GM19238 (cell line): Measurements from ENCODE around the gene ZNF121.
"Not testable (repeated sequence)": the region's sequence is repeated elsewhere in the genome, so short reads cannot be mapped to it uniquely, and the experiment has no call there.

Experiments used
- DNase-seq: peaks from one replicate; pipeline ENCODE4 v3.0.0; 2011; ENCODE audit warnings: low spot score; ENCODE audit not compliant: insufficient read length

Gene ZNF121

DNA sequence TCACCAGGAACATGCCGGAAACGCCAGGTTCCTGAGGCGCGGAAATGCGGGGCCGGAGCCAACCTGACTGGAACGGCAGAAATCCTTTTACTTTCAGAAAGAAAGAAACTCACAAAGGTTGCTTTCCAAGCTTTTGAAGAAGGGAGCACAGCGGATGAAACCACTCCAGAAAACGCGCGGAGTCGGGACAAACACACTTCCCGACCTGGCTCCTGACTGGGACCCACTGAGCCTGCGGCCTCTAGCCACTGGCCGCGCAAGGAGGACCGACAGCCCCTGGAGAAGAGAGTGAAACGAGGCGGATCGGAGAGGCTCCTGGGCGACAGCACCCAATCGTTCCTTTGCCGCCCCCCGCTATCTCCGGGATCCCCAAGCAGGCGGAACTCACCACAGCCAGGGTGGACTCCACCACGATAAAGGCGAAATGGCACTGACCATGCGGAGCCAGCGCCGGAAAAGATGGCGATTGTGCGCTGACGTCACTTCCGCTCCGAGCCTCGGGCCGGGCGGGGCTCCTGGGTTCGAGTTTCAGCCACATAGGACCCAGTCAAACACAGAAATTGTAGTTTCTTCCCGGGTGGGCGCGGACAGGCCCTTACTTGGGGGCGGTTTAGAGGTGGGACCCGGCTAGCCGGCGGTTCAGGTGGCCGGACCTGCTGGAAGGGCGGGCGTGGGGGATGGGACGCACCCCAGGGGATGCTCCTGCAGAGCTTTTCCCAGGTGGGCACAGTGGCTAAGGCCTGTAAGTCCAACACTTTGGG is at the start of gene ZNF121:
Gene ZNF121 (minus strand): TSS at position 432 of the 761 bp plus-strand sequence. CDS start 16,407 bp downstream, outside the sequence.
- peak; percentile 67 for DNase-seq

DNA sequence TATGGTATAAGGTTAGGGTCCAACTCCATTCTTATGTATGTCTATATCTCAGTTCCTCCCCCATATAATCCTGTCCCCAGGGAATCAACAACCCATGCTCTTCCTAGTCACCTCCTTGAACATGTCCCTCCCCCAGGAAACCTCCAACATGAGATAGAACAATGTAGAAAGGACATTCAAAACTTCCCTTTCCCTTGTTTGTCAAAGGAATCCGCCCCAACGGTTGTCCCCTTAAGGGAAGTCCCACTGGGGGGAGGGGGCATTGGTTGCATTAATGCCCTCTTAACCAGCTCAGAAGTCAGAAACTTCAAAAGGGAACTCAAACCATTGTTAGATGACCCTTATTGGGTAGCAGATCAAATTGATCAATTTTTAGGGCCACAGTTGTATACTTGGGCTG is 43.6 kb upstream of the ZNF121 start:
- no peak for DNase-seq

DNA sequence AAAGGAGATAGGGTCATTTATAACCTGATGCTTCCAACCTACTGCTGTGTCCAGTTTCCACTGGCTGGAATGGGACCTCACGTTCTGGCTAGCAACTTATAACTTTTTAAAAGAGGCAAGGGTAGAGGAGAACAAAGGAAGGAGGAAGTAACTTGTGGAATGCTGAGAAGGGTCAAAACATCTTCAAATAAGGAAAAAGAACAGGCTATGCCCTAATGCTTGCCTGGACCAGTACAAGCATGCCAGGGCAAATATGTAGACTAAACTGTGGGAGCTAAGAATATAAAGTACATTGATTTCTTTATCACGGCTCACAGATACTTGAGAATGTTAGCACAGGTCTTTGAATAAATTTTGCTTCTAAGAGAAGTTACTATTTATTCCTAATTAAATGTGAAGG is 38.2 kb upstream of the ZNF121 start:
- no peak for DNase-seq

DNA sequence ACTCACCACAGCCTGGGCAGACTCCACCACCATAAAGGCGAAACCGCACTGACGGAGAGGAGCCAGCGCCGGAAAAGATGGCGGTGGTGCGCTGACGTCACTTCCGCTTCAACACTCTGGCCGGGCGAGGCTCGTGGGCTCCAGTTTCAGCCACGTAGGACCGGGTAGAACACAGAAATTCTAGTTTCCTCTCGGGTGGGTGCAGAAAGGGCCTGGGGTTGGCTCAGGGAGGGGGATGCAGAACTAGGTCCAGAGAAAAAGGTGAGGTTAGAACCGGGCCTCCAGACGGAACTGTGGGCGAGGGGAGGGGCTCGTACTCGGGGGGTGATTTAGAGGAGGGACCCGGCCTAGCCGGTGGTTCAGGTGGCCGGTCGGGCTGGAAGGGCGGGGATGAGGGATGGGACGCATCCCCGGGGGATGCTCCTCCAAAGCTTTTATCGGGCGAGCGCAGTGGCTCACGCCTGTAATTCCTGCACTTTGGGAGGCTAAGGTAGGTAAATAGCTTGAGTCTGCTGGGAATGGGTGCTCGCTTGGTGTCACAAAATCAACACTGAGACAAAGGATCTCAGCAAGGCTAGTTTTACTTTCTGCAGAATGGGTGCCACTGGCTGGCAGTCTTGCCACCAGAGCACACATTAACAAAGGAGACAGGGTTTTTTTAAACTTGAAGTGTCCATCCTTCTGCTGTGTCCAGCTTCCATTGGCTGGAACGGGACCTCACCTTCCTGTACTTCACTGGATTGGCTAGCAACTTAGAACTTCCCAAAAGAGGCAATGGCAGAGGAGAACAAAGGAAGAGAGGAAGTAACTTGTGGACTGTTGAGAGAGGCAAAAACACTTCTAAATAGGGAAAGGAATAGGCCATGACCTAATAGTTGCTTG is 37.1 kb upstream of the ZNF121 start, which contains the start of gene ZNF561:
Gene ZNF561 (minus strand): TSS at position 77 of the 882 bp plus-strand sequence. CDS start 1,776 bp downstream, outside the sequence.
- peak; percentile 65 for DNase-seq

DNA sequence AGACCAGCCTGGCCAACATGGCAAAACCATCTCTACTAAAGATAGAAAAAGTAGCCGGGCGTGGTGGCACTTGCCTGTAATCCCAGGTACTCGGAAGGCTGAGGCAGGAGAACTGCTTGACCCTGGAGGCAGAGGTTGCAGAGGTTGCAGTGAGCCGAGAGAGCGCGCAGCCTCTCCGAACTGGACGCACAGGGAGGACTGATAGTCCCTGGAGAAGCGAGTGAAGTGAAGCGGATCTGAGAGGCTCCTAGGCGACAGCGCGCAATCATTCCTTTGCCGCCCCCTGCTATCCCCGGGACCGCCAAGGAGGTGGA is 36.5 kb upstream of the ZNF121 start:
- no peak for DNase-seq

DNA sequence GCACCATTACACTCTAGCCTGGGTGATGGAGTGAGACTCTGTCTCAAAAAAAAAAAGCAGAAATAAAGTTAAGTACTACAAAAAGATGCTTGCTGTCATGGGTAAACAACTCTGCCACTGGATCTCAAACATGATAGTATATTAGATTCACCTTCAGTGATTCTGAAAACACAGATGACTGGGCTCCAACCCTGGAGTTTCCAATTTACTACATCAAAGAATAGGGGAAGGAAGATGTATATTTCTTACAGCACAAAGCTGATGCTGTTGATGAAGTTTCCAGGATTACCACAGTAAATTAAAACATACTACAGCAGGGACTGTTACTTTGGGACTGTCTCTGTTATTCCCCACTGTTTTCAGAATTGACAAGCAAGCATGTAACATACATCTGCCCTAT is 31.5 kb upstream of the ZNF121 start:
- no peak for DNase-seq

DNA sequence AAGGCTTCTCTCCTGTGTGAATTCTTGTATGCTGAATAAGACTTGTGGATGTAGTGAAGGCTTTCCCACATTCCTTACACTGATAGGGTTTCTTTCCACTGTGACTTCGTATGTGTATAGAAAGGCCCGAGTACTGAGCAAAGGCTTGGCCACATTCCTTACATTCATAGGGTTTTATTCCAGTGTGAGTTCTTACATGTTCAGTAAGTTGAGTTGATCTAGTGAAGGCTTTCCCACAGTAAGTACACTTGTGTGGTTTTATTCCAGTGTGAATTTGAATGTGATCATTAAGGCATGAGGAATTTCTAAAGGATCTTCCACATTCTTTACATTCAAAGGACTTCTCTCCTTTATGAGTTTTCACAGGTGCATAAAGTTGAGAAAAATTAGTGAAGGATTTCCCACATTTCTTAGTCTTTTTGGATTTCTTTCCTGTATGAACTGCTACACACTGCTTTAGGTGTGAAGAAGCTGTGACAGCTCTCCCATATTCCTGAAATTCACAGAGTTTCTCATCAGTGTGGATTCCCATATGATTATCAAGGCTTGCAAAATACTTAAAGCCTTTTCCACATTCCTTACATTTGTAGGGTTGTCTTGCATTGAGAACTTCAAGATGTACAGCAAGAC is 26.3 kb upstream of the ZNF121 start:
- DNase-seq, result no peak

DNA sequence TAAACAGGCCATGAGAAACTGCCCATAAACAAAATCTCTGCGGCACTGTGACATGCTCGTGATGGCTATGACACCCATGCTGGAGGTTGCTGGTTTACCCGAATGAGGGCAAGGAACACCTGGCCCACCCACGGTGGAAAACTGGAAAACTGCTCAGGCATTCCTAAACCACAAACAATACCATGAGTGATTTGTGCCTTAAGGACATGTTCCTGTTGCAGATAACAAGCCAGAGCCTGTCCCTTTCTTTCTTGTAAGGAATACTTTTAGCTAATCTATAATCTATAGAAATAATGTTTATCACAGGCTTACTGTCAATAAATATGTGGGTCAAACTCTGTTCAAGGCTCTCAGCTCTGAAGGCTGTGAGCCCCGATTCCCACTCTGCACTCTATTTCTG is 24.6 kb upstream of the ZNF121 start:
- DNase-seq, result no peak

DNA sequence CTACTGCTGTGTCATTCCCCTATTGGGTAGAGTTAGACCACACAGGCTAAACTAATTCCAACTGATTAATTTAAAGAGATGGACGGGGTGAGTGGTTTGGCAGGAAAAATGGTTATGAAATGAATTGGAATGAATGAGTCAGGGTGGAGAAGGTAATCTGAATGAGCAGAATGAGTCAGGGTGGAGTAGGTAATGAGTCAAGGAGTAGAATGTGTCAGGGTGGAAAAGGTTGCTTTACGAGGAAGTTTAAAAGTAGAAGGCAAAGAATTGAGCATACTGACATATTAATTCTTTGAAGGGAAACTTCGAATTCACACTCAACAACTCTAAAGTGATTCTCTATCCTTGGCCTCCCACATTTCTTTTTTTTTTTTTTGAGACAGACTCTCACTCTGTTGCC is 12.7 kb upstream of the ZNF121 start:
- no peak for DNase-seq

DNA sequence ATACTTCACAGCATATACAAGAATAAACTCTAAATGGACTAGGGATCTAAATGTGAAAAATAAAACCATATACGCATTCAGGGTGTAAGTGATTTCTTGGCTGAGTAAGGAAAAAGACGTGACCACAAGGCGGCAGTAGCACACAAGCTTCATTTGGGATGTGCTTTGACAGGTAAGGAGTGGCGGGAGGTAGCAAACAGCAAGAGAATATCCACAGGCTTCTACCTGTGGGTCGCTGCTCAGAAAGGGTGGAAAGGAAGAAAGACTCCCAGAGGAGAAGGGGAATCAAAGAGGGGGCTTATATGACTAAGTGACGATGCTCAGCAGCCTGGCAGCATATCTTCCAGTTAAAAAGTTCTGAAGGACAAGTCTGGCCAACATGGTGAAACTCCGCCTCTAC is 2.5 kb upstream of the ZNF121 start:
- DNase-seq, result peak; percentile 4

DNA sequence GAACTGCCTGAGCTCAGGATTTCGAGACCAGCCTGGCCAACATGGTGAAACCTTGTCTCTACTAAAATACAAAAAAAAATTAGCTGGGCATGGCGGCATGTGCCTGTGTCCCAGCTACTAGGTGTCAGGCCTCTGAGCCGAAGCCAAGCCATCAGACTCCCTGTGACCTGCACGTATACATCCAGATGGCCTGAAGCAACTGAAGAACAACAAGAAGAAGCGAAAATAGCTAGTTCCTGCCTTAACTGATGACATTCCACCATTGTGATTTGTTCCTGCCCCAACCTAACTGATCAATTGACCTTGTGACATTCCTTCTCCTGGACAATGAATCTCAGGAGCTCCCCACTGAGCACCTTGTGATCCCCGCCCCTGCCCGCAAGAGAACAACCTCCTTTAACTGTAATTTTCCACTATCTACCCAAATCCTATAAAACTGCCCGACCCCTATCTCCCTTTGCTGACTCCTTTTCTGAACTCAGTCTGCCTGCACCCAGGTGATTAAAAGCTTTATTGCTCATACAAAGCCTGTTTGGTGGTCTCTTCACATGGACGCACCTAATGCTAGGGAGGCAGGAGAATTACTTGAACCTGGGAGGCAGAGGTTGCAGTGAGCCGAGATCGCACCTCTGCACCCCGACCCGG is 2.1 kb downstream of the ZNF121 start:
- DNase-seq, result not testable (repeated sequence)

DNA sequence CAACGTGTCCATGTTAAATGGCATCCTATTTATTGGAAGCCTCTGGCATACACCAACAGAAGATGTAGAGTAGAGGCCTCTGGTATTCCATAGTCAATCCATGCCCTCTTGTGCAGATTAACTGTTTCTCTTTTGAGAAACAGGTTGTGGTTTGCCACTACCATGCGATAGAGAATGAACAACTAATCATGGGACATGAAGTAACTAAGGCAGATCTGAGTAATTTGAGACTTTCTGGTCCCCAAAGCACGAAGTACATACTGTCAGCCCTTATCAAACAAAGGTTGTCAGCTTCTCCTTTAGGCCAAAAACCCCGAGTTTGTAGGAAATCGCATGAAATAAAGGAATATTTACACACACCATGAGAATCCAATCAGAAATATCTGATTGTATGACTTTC is 3.6 kb downstream of the ZNF121 start:
- no peak for DNase-seq

DNA sequence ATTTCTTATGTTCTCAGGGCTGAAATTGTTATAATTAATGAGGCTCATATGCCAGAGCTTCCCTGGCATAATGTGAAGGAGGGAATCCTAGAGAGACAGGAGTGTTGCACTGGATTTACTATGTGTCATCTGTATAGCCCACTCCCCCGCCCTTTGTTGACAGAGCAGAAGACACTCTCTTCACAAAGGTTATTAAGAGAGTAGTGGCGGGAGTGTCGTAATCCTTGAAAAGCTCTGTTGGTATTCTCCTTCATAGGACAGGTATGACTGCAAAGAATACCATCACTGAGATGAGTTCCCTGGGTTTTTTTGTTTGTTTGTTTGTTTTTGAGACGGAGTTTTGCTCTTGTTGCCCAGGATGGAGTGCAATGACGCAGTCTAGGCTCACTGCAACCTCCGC is 14.0 kb downstream of the ZNF121 start:
- DNase-seq, result no peak

DNA sequence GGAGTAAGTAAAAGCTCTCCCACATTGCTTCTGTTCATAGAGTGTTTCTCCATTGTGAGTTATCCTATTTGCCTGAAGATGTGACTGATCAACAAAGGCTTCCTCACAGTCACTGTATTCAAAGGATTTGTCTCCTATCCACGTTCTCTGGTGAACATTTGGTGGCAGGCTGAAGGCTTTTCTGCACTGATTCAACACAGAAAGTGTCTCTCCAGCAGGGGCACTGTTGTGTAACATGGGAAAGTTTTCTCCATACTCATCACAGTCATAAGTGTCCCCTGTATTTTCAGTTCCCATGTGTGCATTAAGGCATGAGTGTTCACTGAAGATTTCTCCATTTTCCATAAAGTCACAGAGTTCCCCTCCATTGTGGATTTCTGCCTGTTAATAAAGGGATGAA is 17.6 kb downstream of the ZNF121 start:
- no peak for DNase-seq

DNA sequence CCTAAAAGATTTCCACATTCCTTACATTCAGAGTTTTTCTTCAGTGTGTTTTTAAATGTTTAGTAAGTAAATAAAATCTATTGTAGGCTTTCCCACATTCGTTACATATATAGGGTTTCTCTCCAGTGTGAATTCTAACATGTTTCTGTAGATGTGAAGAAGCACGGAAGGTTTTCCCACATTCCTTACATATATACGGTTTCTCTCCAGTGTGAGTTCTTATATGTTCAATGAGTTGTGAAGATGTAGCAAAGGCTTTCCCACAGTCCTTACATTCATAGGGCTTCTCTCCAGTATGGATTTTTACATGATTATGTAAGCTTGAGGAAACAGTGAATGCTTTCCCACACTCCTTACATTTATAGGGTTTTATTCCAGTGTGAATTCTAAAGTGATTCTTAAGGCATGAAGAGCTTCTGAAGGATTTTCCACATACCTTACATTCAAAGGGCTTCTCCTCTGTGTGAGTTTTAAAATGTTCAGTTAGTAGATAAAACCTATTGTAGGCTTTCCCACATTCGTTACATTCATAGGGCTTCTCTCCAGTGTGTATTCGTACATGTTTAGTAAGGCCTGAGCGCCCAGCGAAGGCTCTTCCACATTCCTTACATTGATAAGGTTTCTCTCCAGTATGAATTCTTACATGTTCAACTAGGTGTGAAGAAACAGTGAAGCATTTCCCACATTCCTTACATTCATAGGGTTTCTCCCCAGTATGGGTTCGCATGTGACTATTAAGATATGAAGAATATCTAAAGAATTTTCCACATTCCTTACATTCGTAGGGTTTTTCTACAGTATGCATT is 18.2 kb downstream of the ZNF121 start:
- DNase-seq, result no peak

DNA sequence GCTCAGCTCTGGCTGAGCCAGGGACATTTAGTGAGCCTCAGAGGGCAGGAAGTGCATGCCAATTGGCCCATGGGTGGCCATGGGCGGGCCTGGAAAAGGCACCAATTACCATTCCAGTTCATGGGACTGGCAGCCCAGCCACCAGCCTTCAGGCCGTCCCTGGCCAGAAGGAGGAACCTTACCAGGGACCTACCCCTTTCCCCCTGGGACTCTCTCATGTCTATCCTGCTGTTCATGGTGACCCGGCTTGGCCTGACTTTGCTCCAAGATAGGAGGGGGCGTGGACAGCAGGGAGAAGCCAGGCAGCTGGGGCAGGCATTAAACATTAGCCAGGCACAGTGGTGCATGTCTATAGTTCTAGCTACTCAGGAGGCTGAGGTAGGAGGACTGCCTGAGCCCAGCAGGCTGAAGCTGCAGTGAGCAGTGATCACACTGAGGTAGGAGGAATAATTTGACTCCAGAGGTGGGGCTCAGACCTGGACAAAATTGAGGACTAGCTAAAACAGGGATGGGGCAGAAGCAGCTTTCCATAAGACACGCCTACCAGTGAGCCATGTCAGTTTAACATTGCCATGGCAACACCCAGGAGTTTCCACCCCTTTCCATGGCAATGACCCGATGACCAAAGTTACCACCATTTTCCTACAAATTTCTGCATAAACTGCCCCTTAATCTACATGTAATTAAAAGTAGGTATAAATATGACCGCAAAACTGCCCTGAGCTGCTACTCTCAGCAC is 31.6 kb downstream of the ZNF121 start:
- DNase-seq, result no peak

DNA sequence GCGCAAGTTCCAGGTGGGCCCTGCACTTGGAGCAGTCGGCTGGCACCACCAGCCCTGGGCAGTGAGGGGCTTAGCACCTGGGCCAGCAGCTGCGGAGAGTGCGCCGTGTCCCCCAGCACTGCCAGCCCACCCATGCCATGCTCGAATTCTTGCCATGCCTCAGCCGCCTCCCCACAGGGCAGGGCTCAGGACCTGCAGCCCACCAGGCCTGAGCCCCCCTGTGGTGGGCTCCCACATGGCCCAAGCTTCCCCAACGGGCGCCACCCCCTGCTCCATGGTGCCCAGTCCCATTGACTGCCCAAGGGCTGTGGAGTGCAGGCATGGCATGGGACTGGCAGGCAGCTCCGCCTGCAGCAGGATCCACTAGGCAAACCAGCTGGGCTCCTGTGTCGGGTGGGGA is 36.4 kb downstream of the ZNF121 start:
- no peak for DNase-seq

DNA sequence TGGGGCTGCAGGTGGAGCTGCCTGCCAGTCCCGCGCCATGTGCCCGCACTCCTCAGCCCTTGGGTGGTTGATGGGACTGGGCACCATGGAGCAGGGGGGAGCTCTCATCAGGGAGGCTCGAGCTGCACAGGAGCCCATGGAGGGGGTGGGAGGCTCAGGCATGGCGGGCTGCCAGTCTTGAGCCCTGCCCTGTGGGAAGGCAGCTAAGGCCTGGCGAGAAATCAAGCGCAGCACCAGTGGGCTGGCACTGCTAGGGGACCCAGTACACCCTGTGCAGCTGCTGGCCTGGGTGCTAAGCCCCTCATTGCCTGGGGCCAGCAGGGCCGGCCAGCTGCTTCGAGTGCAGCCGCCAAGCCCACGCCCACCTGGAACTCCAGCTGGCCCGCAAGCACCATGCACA is 43.0 kb downstream of the ZNF121 start:
- DNase-seq, result not testable (repeated sequence)

DNA sequence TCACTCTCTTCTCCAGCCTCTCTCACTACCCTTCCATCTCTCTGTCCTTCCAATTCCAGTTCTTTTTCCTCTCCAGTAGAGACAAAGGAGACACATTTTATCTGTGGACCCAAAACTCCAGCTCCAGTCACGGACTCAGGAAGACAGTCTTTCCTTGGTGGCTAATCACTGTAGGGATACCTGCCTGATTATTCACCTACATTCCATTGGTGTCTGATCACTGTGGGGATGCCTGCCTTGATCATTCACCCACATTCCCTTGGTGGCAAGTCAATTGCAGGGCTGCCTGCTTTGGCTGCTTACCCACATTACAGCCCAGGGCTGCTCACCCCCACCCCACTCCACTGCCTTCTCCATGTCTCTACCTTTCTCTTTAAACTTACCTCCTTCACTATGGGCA is 44.4 kb downstream of the ZNF121 start:
- not testable (repeated sequence) for DNase-seq

DNA sequence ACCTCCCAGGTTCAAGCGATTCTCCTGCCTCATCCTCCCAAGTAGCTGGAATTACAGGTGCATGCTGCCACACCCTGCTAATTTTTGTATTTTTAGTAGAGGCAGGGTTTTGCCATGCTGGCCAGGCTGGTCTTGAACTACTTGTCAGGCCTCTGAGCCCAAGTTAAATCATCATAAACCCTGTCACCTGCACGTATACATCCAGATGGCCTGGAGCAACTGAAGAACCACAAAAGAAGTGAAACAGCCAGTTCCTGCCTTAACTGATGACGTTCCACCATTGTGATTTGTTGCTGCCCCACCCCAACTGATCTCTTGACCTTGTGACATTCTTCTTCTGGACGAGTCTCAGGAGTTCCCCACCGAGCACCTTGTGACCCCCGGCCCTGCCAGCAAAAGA is 45.1 kb downstream of the ZNF121 start:
- not testable (repeated sequence) for DNase-seq
